ENCODE results near the gene YY1.
"Not testable (repeated sequence)": the region's sequence is repeated elsewhere in the genome, so short reads cannot be mapped to it uniquely, and the experiment has no call there.

YY1 gene

GRCh38 chr14:100213956-100214769 is 24.8 kb upstream of the YY1 start:
- peak; percentile 99 for DNase-seq

- DNase-seq, result no peak
Observed at GRCh38 chr14:100214770-100215083, 24.2 kb upstream of the YY1 start.

GRCh38 chr14:100215330-100215885 is 23.5 kb upstream of the YY1 start:
- no peak for DNase-seq

- DNase-seq, result no peak
Observed at GRCh38 chr14:100219126-100219785, 19.7 kb upstream of the YY1 start.

- DNase-seq, result peak; percentile 17
Observed at GRCh38 chr14:100221533-100222223, 17.3 kb upstream of the YY1 start.

- no peak for DNase-seq
Observed at GRCh38 chr14:100222224-100223093, 16.5 kb upstream of the YY1 start.

GRCh38 chr14:100223332-100224201 is 15.4 kb upstream of the YY1 start:
- DNase-seq, result no peak

GRCh38 chr14:100224229-100224866 is 14.6 kb upstream of the YY1 start:
- DNase-seq, result no peak

GRCh38 chr14:100225169-100225568 is 13.8 kb upstream of the YY1 start:
- DNase-seq, result no peak

GRCh38 chr14:100230361-100230760 is 8.6 kb upstream of the YY1 start:
- no peak for DNase-seq

GRCh38 chr14:100234511-100234910 is 4.4 kb upstream of the YY1 start:
- no peak for DNase-seq

GRCh38 chr14:100236271-100236818 is 2.6 kb upstream of the YY1 start:
- not testable (repeated sequence) for DNase-seq

GRCh38 chr14:100236881-100237280 is 2.1 kb upstream of the YY1 start:
- no peak for DNase-seq

- peak; percentile 47 for DNase-seq
Observed at GRCh38 chr14:100237735-100238418, 1.1 kb upstream of the YY1 start.

GRCh38 chr14:100239211-100239839 is 381 bp downstream of the YY1 start:
- DNase-seq, result no peak

- peak; percentile 88 for DNase-seq
Observed at GRCh38 chr14:100239840-100240667, 1.1 kb downstream of the YY1 start.

- DNase-seq, result no peak
Observed at GRCh38 chr14:100240668-100241032, 1.7 kb downstream of the YY1 start.

- no peak for DNase-seq
Observed at GRCh38 chr14:100241279-100241678, 2.3 kb downstream of the YY1 start.

GRCh38 chr14:100243020-100243419 is 4.1 kb downstream of the YY1 start:
- DNase-seq, result no peak

All from NCI-H2171 (cell line).